ENCODE results near the gene GLYAT. TPM values are rescaled to one million over a fixed set of nuclear protein-coding genes. Genes with fewer than 3 reads are reported as not detected.
A peak's percentile ranks its signal among the peaks of the same experiment; 100 is the strongest.

GLYAT gene
- total RNA-seq, result not detected

- ATAC-seq (no peak), DNase-seq (ENCODE audit: low spot score) (no peak)
- Mint-ChIP-seq H3K27me3 (peaks cover 4 to 15% of the 10 kb centered on the region in 2 donors), H3K4me1 (ENCODE audit: low read depth in 2 of 2) (no peaks in the 10 kb centered on the region), H3K36me3 (no peaks in the 10 kb centered on the region), H3K27ac (no peak within 1 kb of the TSS), H3K9me3 (no peaks in the 10 kb centered on the region), H3K4me3 (no peak within 1 kb of the TSS)
Measured at GRCh38 chr11:58731819-58732218, at the start of gene GLYAT. TSS of gene GLYAT (minus strand) at chr11:58731943. CDS start at chr11:58724496, 7,447 bp downstream.

DNA sequence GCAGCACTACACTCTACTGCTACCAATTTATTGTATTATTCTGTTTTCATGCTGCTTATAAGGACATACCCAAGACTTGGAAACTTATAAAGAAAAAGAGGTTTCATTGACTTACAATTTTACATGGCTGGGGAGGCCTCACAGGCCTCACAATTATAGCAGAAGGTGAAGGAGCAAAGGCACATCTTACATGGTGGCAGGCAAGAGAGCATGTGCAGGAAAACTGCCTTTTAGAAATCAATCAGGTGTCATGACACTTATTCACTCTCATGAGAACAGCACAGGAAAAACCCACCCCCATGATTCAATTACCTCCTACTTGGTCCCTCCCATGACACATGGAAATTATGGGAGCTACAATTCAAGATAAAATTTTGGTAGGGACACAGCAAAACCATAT, 49.6 kb upstream of the GLYAT start:
- DNase-seq (ENCODE audit: low spot score), result no peak
- Mint-ChIP-seq H3K4me3 (no peak overlapping the region), H3K9me3 (no peaks in the 10 kb centered on the region), H3K36me3 (no peaks in the 10 kb centered on the region), H3K27me3 (peaks cover 2 to 24% of the 10 kb centered on the region in 2 donors), H3K27ac (no peak overlapping the region), H3K4me1 (ENCODE audit: low read depth in 2 of 2) (no peaks in the 10 kb centered on the region)
- ATAC-seq, result no peak

DNA sequence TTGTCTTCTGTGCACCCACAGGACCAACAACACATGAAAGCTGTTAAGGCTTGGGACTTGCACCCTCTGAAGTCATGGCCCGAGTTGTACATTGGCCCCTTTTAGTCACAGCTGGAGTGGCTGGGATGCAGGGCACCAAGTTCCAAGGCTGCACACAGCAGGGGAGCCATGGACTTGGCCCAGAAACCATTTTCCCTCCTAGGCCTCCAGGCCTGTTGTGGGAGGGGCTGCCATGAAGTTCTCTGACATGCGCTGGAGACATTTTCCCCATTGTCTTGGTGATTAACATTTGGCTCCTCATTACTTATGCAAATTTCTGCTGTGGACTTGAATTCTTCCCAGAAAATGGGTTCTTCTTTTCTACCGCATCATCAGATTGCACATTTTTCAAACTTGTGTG, 48.8 kb upstream of the GLYAT start:
- ATAC-seq (no peak), DNase-seq (ENCODE audit: low spot score) (no peak)
- Mint-ChIP-seq H3K27ac (no peak overlapping the region), H3K4me1 (ENCODE audit: low read depth in 2 of 2) (no peaks in the 10 kb centered on the region), H3K9me3 (no peaks in the 10 kb centered on the region), H3K4me3 (no peak overlapping the region), H3K27me3 (peaks cover 2 to 28% of the 10 kb centered on the region in 2 donors), H3K36me3 (no peaks in the 10 kb centered on the region)

GRCh38 chr11:58776891-58777710, 45.4 kb upstream of the GLYAT start:
- Mint-ChIP-seq H3K27ac (no peak overlapping the region), H3K4me3 (no peak overlapping the region), H3K9me3 (no peaks in the 10 kb centered on the region), H3K36me3 (no peaks in the 10 kb centered on the region), H3K27me3 (peaks cover 2 to 36% of the 10 kb centered on the region in 2 donors), H3K4me1 (ENCODE audit: low read depth in 2 of 2) (no peaks in the 10 kb centered on the region)
- no peak for ATAC-seq
- DNase-seq (ENCODE audit: low spot score), result no peak

DNA sequence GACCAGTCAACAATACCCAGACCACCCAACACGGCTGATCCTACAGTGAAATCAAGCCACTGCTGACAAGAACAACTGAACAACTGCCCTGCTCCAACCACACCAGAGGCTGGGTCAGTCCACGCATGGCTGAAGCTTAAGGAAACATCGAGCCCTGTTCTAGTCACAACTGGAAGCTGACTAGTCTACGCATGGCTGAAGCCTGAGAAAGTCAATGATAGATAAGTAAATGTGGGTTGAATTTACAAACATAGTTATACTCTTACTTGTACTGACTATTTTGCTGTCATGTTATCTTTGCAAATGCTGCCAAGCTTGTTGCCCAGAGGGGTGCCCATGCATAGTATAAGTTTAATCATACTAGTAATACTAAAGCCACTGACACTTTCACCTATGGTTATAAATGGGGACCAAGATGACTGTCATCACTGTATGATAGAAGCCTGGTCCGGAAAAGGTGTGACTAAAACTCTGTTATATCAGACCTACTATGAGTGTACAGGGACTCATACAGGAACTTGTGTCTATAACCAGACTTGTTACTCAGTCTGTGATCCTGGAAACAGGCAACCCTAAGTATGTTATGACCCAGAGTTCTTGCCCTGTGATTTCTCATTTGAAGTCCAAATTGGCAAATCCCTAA, 43.4 kb upstream of the GLYAT start:
- Mint-ChIP-seq H3K4me1 (ENCODE audit: low read depth in 2 of 2) (peaks cover 0 to 7% of the 10 kb centered on the region in 2 donors), H3K27ac (no peak overlapping the region), H3K36me3 (no peaks in the 10 kb centered on the region), H3K9me3 (no peaks in the 10 kb centered on the region), H3K27me3 (peaks cover 9 to 46% of the 10 kb centered on the region in 2 donors), H3K4me3 (no peak overlapping the region)
- DNase-seq (ENCODE audit: low spot score) (no peak), ATAC-seq (peak in 1 of 2 donors; percentile 38)

GRCh38 chr11:58774164-58774593, 42.4 kb upstream of the GLYAT start:
- H3K36me3 Mint-ChIP-seq, result no peaks in the 10 kb centered on the region
- no peak overlapping the region for H3K4me3 Mint-ChIP-seq
- no peak overlapping the region for H3K27ac Mint-ChIP-seq
- peaks cover 9 to 46% of the 10 kb centered on the region in 2 donors for H3K27me3 Mint-ChIP-seq
- H3K4me1 Mint-ChIP-seq (ENCODE audit: low read depth in 2 of 2), result peaks cover 0 to 7% of the 10 kb centered on the region in 2 donors
- no peak for DNase-seq (ENCODE audit: low spot score)
- H3K9me3 Mint-ChIP-seq, result no peaks in the 10 kb centered on the region
- no peak for ATAC-seq

DNA sequence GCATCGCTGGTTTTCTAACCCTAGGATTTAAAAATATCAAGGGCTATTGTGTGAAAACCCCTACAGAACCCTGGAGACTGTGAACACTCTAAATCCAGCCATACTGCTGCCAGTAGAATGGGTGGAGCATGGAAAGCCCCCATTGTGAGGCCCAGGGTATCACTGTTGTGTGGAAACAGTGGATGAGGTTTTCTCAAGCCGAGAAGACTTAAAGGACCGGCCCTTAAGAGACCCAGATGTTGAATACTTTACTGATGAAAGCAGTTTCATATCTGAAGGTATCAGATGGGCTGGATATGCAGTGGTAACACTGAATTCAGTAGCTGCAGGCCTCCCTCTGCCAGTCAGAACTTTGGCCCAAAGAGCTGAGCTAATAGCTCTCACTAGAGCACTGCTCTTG, 41.6 kb upstream of the GLYAT start:
- no peak overlapping the region for H3K4me3 Mint-ChIP-seq
- H3K27ac Mint-ChIP-seq, result no peak overlapping the region
- DNase-seq (ENCODE audit: low spot score) (no peak), ATAC-seq (no peak)
- H3K4me1 Mint-ChIP-seq (ENCODE audit: low read depth in 2 of 2), result peaks cover 0 to 7% of the 10 kb centered on the region in 2 donors
- peaks cover 9 to 38% of the 10 kb centered on the region in 2 donors for H3K27me3 Mint-ChIP-seq
- no peaks in the 10 kb centered on the region for H3K36me3 Mint-ChIP-seq
- no peaks in the 10 kb centered on the region for H3K9me3 Mint-ChIP-seq

- Mint-ChIP-seq H3K27ac (no peak overlapping the region), H3K9me3 (no peaks in the 10 kb centered on the region), H3K4me1 (ENCODE audit: low read depth in 2 of 2) (peaks cover 0 to 7% of the 10 kb centered on the region in 2 donors), H3K4me3 (no peak overlapping the region), H3K36me3 (no peaks in the 10 kb centered on the region), H3K27me3 (peaks cover 9 to 33% of the 10 kb centered on the region in 2 donors)
- DNase-seq (ENCODE audit: low spot score) (no peak), ATAC-seq (no peak)
Measured at GRCh38 chr11:58772329-58773285, 40.9 kb upstream of the GLYAT start.

- Mint-ChIP-seq H3K4me3 (no peak overlapping the region), H3K27me3 (peaks cover 9 to 22% of the 10 kb centered on the region in 2 donors), H3K27ac (no peak overlapping the region), H3K36me3 (no peaks in the 10 kb centered on the region), H3K4me1 (ENCODE audit: low read depth in 2 of 2) (peaks cover 0 to 7% of the 10 kb centered on the region in 2 donors), H3K9me3 (no peaks in the 10 kb centered on the region)
- DNase-seq (ENCODE audit: low spot score), result no peak
- ATAC-seq, result no peak
Measured at GRCh38 chr11:58771458-58771855, 39.7 kb upstream of the GLYAT start.

DNA sequence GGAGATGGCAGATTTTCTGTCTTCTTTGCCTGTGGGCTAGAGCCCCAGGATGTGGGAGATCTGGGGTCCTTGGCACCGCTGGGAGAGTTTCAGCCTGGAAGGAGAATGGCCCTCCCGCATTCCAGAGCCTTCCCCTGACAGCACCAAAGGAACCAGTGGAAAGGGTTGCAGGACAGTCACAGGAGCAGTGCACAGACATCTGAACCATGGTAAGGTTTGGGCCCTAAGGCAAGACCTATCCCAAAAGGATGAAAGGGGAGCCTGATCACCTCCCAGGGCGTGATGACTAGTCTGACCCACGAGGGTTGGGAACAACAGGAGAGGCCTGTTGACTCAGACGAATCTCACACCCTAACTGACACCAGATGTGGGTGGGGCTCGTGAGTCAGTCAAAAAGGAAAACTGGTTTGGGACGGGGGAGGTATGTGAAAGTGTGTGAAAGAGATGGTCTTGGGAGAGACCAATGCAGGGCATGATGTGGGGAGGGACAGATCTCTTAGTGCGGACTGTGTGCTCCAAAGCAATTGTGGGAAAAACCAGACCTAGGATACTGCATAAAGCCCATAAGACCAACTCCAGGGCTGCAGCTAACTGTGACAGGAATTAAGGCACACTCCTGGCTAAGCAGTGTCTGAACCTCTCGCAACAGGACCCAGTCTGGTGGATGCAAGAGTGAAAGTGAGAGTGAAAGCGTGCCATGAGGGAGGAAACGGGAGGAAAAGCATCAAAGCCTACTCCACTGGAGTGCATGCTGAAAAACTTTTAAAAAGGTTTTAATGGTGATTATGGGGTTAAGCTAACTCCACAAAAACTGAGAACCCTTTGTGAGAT, 39.1 kb upstream of the GLYAT start:
- Mint-ChIP-seq H3K4me1 (ENCODE audit: low read depth in 2 of 2) (peaks cover 0 to 7% of the 10 kb centered on the region in 2 donors), H3K36me3 (no peaks in the 10 kb centered on the region), H3K27me3 (peaks cover 9 to 21% of the 10 kb centered on the region in 2 donors), H3K4me3 (no peak overlapping the region), H3K27ac (no peak overlapping the region), H3K9me3 (no peaks in the 10 kb centered on the region)
- ATAC-seq (no peak), DNase-seq (ENCODE audit: low spot score) (no peak)

- Mint-ChIP-seq H3K36me3 (no peaks in the 10 kb centered on the region), H3K27me3 (peaks cover 9 to 19% of the 10 kb centered on the region in 2 donors), H3K9me3 (no peaks in the 10 kb centered on the region), H3K27ac (no peak overlapping the region), H3K4me1 (ENCODE audit: low read depth in 2 of 2) (peaks cover 0 to 7% of the 10 kb centered on the region in 2 donors), H3K4me3 (no peak overlapping the region)
- ATAC-seq, result no peak
- no peak for DNase-seq (ENCODE audit: low spot score)
Measured at GRCh38 chr11:58770166-58770565, 38.4 kb upstream of the GLYAT start.

DNA sequence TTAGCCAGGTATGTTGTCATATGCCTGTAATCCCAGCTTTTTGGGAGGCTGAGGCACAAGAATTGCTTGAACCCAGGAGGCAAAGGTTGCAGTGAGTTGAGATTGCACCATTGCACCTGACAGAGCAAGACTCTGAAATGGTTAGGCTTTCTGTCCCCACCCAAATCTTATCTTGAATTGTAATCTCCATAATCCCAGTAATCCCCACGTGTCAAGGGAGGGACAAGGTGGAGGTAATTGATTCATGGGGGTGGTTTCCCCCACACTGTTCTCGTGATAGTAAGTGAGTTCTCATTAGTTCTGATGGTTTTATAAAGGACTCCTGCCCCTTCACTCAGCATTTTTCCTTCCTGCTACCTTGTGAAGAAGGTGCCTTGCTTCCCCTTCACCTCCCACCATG, 37.6 kb upstream of the GLYAT start:
- Mint-ChIP-seq H3K9me3 (no peaks in the 10 kb centered on the region), H3K4me3 (no peak overlapping the region), H3K4me1 (ENCODE audit: low read depth in 2 of 2) (peaks cover 0 to 7% of the 10 kb centered on the region in 2 donors), H3K27me3 (peaks cover 11 to 25% of the 10 kb centered on the region in 2 donors), H3K36me3 (no peaks in the 10 kb centered on the region), H3K27ac (no peak overlapping the region)
- ATAC-seq (no peak), DNase-seq (ENCODE audit: low spot score) (no peak)

DNA sequence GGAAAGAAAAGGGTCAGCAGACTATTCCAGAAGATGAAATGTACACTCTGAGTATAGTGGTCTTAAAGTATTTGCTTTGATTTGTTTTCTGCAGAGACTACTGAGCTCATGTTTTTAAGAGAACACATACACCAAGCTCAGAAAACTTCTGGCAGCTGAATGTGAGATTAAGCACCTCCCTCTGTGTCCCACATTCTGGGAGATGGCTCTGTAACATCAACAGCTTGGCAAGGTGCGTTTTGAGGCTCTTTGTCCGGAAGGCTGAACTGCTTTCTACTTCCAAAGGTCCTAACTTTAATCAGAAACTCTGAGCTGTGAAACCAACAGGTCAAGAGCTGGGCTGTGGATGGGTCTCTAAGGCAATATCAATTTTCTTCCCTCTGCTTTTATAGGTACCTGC, 36.4 kb upstream of the GLYAT start:
- H3K4me3 Mint-ChIP-seq, result no peak overlapping the region
- H3K9me3 Mint-ChIP-seq, result no peaks in the 10 kb centered on the region
- H3K27ac Mint-ChIP-seq, result no peak overlapping the region
- H3K36me3 Mint-ChIP-seq, result no peaks in the 10 kb centered on the region
- H3K27me3 Mint-ChIP-seq, result peaks cover 9 to 18% of the 10 kb centered on the region in 2 donors
- peaks cover 0 to 7% of the 10 kb centered on the region in 2 donors for H3K4me1 Mint-ChIP-seq (ENCODE audit: low read depth in 2 of 2)
- DNase-seq (ENCODE audit: low spot score), result no peak
- ATAC-seq, result no peak

Measured in natural killer cell treated with Interleukin-12 subunit alpha and Interleukin-12 subunit beta and Interleukin-15 and Interleukin-18, amount 100 ng/mL, for 72 hours (primary cell).